Measurements from ENCODE around the gene MESP1.
"Not testable (repeated sequence)": the region's sequence is repeated elsewhere in the genome, so short reads cannot be mapped to it uniquely, and the experiment has no call there.

MESP1 gene

GRCh38 chr15:89750560-89751542, at the start of gene MESP1:
TSS of gene MESP1 (minus strand) at chr15:89751249. CDS start at chr15:89751231, 18 bp downstream.
- DNase-seq: peak; percentile 71 to 85

- no peak for DNase-seq
Measured at GRCh38 chr15:89799918-89800498, 49.0 kb upstream of the MESP1 start.

GRCh38 chr15:89799011-89799911, 48.2 kb upstream of the MESP1 start:
- no peak for DNase-seq

- no peak for DNase-seq
Measured at GRCh38 chr15:89797678-89798201, 46.7 kb upstream of the MESP1 start.

GRCh38 chr15:89795996-89796395, 44.9 kb upstream of the MESP1 start:
- no peak for DNase-seq

GRCh38 chr15:89794627-89795241, 43.7 kb upstream of the MESP1 start:
- no peak for DNase-seq

- no peak for DNase-seq
Measured at GRCh38 chr15:89792106-89792805, 41.2 kb upstream of the MESP1 start.

GRCh38 chr15:89790661-89791060, 39.6 kb upstream of the MESP1 start:
- no peak for DNase-seq

GRCh38 chr15:89790206-89790605, 39.2 kb upstream of the MESP1 start:
- DNase-seq: no peak

GRCh38 chr15:89788585-89788984, 37.5 kb upstream of the MESP1 start:
- not testable (repeated sequence) for DNase-seq

- DNase-seq: no peak
Measured at GRCh38 chr15:89787944-89788343, 36.9 kb upstream of the MESP1 start.

GRCh38 chr15:89785774-89786140, 34.7 kb upstream of the MESP1 start:
- no peak for DNase-seq

GRCh38 chr15:89785064-89785773, 34.2 kb upstream of the MESP1 start:
- no peak for DNase-seq

GRCh38 chr15:89784686-89784960, 33.6 kb upstream of the MESP1 start:
- DNase-seq: no peak

GRCh38 chr15:89783861-89784685, 33.0 kb upstream of the MESP1 start:
- no peak for DNase-seq

GRCh38 chr15:89783111-89783860, 32.2 kb upstream of the MESP1 start:
- DNase-seq: no peak

GRCh38 chr15:89782619-89782950, 31.5 kb upstream of the MESP1 start:
- not testable (repeated sequence) for DNase-seq

- DNase-seq: no peak
Measured at GRCh38 chr15:89781891-89782618, 31.0 kb upstream of the MESP1 start.

- peak; percentile 40 to 56 for DNase-seq
Measured at GRCh38 chr15:89781055-89781454, 30.0 kb upstream of the MESP1 start.

Measured in bone marrow (tissue), 2 donors.